ENCODE measurements around the gene C6orf62. TPM values are rescaled to one million over a fixed set of nuclear protein-coding genes. Genes with fewer than 3 reads are reported as not detected.
"Not testable (repeated sequence)": the region's sequence is repeated elsewhere in the genome, so short reads cannot be mapped to it uniquely, and the experiment has no call there.

Gene C6orf62
- polyA plus RNA-seq, 1 donor from 2014 or later = 105 TPM

DNA sequence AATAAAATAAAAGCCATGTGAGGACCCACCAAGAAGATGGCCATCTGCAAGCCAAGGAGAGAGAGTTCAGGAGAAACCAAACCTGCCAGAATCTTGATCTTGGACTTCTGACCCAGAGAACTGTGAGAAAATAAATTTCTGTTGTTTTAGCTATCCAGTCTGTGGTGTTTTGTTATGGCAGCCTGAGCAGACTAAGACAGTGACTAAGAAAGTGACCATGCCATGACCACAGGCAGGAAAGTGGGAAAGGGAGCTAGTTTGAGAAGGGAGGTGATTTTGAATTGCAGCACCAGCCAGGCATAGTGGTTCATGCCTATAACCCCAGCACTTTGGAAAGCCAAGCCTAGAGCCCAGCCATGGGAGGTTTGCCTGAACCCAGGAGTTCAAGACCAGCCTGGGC, 21.9 kb upstream of the C6orf62 start:
- Histone ChIP-seq H4K20me1 (ENCODE audit: insufficient read depth) (no peaks in the 10 kb centered on the region), H3K27me3 (ENCODE audit: insufficient read depth, low read depth, low read length) (no peaks in the 10 kb centered on the region), H3K27ac (ENCODE audit: low read length) (no peak overlapping the region), H3K4me2 (ENCODE audit: low read length) (no peak overlapping the region), H3K4me3 (ENCODE audit: low read length) (no peak overlapping the region), H2AFZ (ENCODE audit: low read depth, low read length) (no peak overlapping the region), H3K79me2 (replicated peaks; ENCODE audit: insufficient read depth, low read length) (no peaks in the 10 kb centered on the region), H3K9me3 (ENCODE audit: low read length) (no peaks in the 10 kb centered on the region), H3K9me2 (ENCODE audit: insufficient read depth, low read length) (no peaks in the 10 kb centered on the region), H3F3A (ENCODE audit: insufficient read depth, low read length, poor library complexity, severe bottlenecking) (no peaks in the 10 kb centered on the region), H3K36me3 (ENCODE audit: insufficient read depth, low read length) (no peaks in the 10 kb centered on the region), H3K9ac (ENCODE audit: low read length) (no peak overlapping the region)
- TF ChIP-seq POLR2AphosphoS5 (IDR thresholded peaks at IDR 0.05) = no peak

DNA sequence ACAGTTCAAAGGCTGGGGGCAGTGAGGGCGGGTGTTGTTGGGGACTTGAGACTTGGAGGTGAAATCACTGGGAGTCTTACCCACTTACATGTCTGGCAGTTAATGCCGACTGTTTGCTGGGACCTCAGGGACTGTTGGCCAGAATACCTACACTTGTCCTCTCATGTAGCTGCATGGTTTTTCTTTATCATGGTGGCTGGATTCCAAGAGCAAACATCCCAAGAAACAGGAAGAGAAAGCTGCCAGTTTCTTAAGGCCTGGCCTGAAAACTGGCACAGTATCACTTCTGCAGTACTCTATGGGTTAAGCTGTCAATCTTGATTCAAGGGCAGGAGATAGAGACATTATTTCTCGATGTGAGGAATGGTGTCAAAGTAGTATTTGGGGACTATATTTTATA, 19.8 kb upstream of the C6orf62 start:
- no peaks in the 10 kb centered on the region for H3K79me2 ChIP-seq (replicated peaks; ENCODE audit: insufficient read depth, low read length)
- H3K27me3 ChIP-seq (ENCODE audit: insufficient read depth, low read depth, low read length) = no peaks in the 10 kb centered on the region
- H3K9me3 ChIP-seq (ENCODE audit: low read length) = no peaks in the 10 kb centered on the region
- H3F3A ChIP-seq (ENCODE audit: insufficient read depth, low read length, poor library complexity, severe bottlenecking) = no peaks in the 10 kb centered on the region
- TF ChIP-seq REST (IDR thresholded peaks at IDR 0.05; ENCODE audit: borderline replicate concordance) (no peak), MXI1 (conservative IDR thresholded peaks at IDR 0.05; ENCODE audit: poor library complexity, severe bottlenecking) (no peak), RAD21 (conservative IDR thresholded peaks at IDR 0.05) (no peak), POLR2AphosphoS5 (IDR thresholded peaks at IDR 0.05) (no peak), EP300 (conservative IDR thresholded peaks at IDR 0.05; ENCODE audit: poor library complexity, severe bottlenecking) (no peak), SMC3 (conservative IDR thresholded peaks at IDR 0.05; ENCODE audit: poor library complexity) (no peak), TAF1 (IDR thresholded peaks at IDR 0.05; ENCODE audit: low read depth) (no peak)
- no peak overlapping the region for H3K4me3 ChIP-seq (ENCODE audit: low read length)
- no peaks in the 10 kb centered on the region for H3K36me3 ChIP-seq (ENCODE audit: insufficient read depth, low read length)
- H4K20me1 ChIP-seq (ENCODE audit: insufficient read depth) = no peaks in the 10 kb centered on the region
- no peak overlapping the region for H2AFZ ChIP-seq (ENCODE audit: low read depth, low read length)
- H3K9me2 ChIP-seq (ENCODE audit: insufficient read depth, low read length) = no peaks in the 10 kb centered on the region
- H3K9ac ChIP-seq (ENCODE audit: low read length) = no peak overlapping the region
- H3K4me2 ChIP-seq (ENCODE audit: low read length) = no peak overlapping the region
- H3K27ac ChIP-seq (ENCODE audit: low read length) = no peak overlapping the region

DNA sequence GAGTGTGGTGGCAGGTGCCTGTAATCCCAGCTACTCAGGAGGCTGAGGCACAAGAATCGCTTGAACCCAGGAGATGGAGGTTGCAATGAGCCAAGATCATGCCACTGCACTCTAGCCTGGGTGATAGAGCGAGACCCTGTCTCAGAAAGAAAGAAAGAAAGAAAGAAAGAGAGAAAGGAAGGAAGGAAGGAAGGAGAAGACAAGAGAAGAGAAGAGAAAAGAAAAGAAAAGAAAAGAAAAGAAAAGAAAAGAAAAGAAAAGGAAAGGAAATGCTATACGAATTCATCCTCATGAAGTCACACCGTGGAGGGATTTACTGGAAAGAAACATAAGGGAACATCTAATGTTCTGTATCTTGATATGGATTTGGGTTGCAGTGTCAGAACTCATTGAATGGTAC, 15.8 kb upstream of the C6orf62 start:
- H3F3A ChIP-seq (ENCODE audit: insufficient read depth, low read length, poor library complexity, severe bottlenecking); H3K4me2 ChIP-seq (ENCODE audit: low read length); H3K36me3 ChIP-seq (ENCODE audit: insufficient read depth, low read length); H3K9me2 ChIP-seq (ENCODE audit: insufficient read depth, low read length); H4K20me1 ChIP-seq (ENCODE audit: insufficient read depth); H3K9ac ChIP-seq (ENCODE audit: low read length); H3K4me3 ChIP-seq (ENCODE audit: low read length); H3K27me3 ChIP-seq (ENCODE audit: insufficient read depth, low read depth, low read length); H3K79me2 ChIP-seq (replicated peaks; ENCODE audit: insufficient read depth, low read length); H3K9me3 ChIP-seq (ENCODE audit: low read length); H3K27ac ChIP-seq (ENCODE audit: low read length); H2AFZ ChIP-seq (ENCODE audit: low read depth, low read length): not testable (repeated sequence)

DNA sequence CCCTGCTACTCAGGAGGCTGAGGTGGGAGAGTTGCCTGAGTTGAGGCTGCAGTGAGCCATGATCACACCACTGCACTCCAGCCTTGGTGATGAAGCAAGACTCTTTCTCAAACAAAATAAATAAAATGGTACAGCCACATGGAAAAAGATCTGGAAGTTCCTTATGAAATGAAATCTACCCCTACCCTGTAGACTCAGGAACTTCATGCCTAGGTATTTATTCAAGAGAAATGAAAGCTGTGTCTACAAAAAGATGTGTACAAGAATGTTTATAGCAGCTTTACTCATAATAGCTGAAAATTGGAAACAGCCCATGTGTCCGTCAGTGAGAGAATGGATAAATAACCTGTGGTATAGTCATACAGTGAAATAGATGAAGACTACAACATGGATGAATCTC, 15.2 kb upstream of the C6orf62 start:
- no peaks in the 10 kb centered on the region for H3K9me2 ChIP-seq (ENCODE audit: insufficient read depth, low read length)

More for the DNA sequence above, 15.2 kb upstream of the C6orf62 start:
- no peaks in the 10 kb centered on the region for H3F3A ChIP-seq (ENCODE audit: insufficient read depth, low read length, poor library complexity, severe bottlenecking)
- H3K4me2 ChIP-seq (ENCODE audit: low read length) = no peak overlapping the region
- TF ChIP-seq EP300 (conservative IDR thresholded peaks at IDR 0.05; ENCODE audit: poor library complexity, severe bottlenecking) = no peak
- TF ChIP-seq POLR2AphosphoS5 (IDR thresholded peaks at IDR 0.05) = no peak
- TF ChIP-seq SMC3 (conservative IDR thresholded peaks at IDR 0.05; ENCODE audit: poor library complexity) = no peak
- TF ChIP-seq REST (IDR thresholded peaks at IDR 0.05; ENCODE audit: borderline replicate concordance) = no peak
- no peak for TF ChIP-seq MXI1 (conservative IDR thresholded peaks at IDR 0.05; ENCODE audit: poor library complexity, severe bottlenecking)
- TF ChIP-seq EZH2 (IDR thresholded peaks at IDR 0.05; ENCODE audit: borderline replicate concordance, insufficient read depth, low read length, poor library complexity, severe bottlenecking) = no peak
- TF ChIP-seq CTCF (IDR thresholded peaks at IDR 0.05; ENCODE audit: poor library complexity, severe bottlenecking) = no peak
- TF ChIP-seq TAF1 (IDR thresholded peaks at IDR 0.05; ENCODE audit: low read depth) = no peak
- TF ChIP-seq RAD21 (conservative IDR thresholded peaks at IDR 0.05) = no peak
- no peak overlapping the region for H2AFZ ChIP-seq (ENCODE audit: low read depth, low read length)
- no peaks in the 10 kb centered on the region for H3K27me3 ChIP-seq (ENCODE audit: insufficient read depth, low read depth, low read length)
- H3K79me2 ChIP-seq (replicated peaks; ENCODE audit: insufficient read depth, low read length) = no peaks in the 10 kb centered on the region
- H3K36me3 ChIP-seq (ENCODE audit: insufficient read depth, low read length) = no peaks in the 10 kb centered on the region
- H3K9me3 ChIP-seq (ENCODE audit: low read length) = peaks cover 4% of the 10 kb centered on the region
- no peak overlapping the region for H3K9ac ChIP-seq (ENCODE audit: low read length)
- H3K27ac ChIP-seq (ENCODE audit: low read length) = no peak overlapping the region
- H4K20me1 ChIP-seq (ENCODE audit: insufficient read depth) = no peaks in the 10 kb centered on the region
- no peak overlapping the region for H3K4me3 ChIP-seq (ENCODE audit: low read length)
